Gastroesophageal sphincter (tissue), 4 donors: ENCODE measurements around the gene CDH23. TPM values are rescaled to one million over a fixed set of nuclear protein-coding genes. Genes with fewer than 3 reads are reported as not detected.

Experiments
- ATAC-seq: fragments of 150-250 bp; one replicate; pipeline ENCODE4 v1.9.1; 2016; ENCODE audit warnings: mild to moderate bottlenecking, moderate library complexity
- H3K27ac ChIP-seq, 4 donors: fragments of 200-600 bp; sonication (generic) in 3 of 4; 1 replicate in 3 of 4; 2 replicates in 1 of 4; pipeline ENCODE4 v1.5.1; 2016 to 2019
- H3K27me3 ChIP-seq: fragments of 200-600 bp; sonication (generic); one replicate; pipeline ENCODE4 v1.5.1; 2019
- H3K36me3 ChIP-seq, 2 donors: fragments of 200-600 bp; sonication (generic); one replicate each; pipeline ENCODE4 v1.5.1; 2019; ENCODE audit warnings: control low read depth in 1 of 2
- H3K4me1 ChIP-seq, 3 donors: fragments of 200-600 bp; sonication (generic); 1 replicate in 2 of 3; 2 replicates in 1 of 3; pipeline ENCODE4 v1.5.1; 2016 to 2019; ENCODE audit warnings: control low read depth in 2 of 3
- H3K4me3 ChIP-seq, 2 donors: fragments of 200-600 bp; sonication (generic); one replicate each; pipeline ENCODE4 v1.5.1; 2019; ENCODE audit warnings: mild to moderate bottlenecking in 1 of 2, moderate library complexity in 1 of 2
- H3K9me3 ChIP-seq, 3 donors: fragments of 200-600 bp; sonication (generic); one replicate each; pipeline ENCODE4 v1.5.1; 2017 to 2019; ENCODE audit warnings: control low read depth in 2 of 3
- EP300 ChIP-seq: sonication (generic); formaldehyde crosslinking; IDR thresholded peaks from one replicate; pipeline ENCODE4 v1.6.1; 2017; ENCODE audit warnings: antibody characterized with exemption, mild to moderate bottlenecking
- POLR2A ChIP-seq, 2 donors: fragments of 450-650 bp; IDR thresholded peaks; one replicate each; pipeline ENCODE4 v1.6.1; 2017; ENCODE audit warnings: antibody characterized with exemption in 2 of 2, mild to moderate bottlenecking in 2 of 2, moderate library complexity in 1 of 2
- POLR2AphosphoS5 ChIP-seq: sonication (generic); formaldehyde crosslinking; IDR thresholded peaks from one replicate; pipeline ENCODE4 v1.6.1; 2017; ENCODE audit warnings: antibody characterized with exemption
- WGBS, 2 donors: methylation state at CpG; one replicate each; pipeline ENCODE4 v1.1.5; 2018; ENCODE audit warnings: low coverage in 1 of 2; 5-methylcytosine and 5-hydroxymethylcytosine counted together
- total RNA-seq, 4 donors: library from RNA; depleted of rRNA; stranded (reverse); fragments of >200 nt; gene quantifications; one replicate each; pipeline ENCODE4 v1.1.0, GENCODE V29; 2016
- TF ChIP-seq, protein P1 (sequence below), 4 experiments: fragments of 200-600 bp in 2 of 4; fragments of 450-650 bp in 2 of 4; sonication (generic) in 1 of 4; IDR thresholded peaks; one replicate each; pipeline ENCODE4 v1.5.1; 2017 to 2019; ENCODE audit warnings: antibody characterized with exemption in 4 of 4, mild to moderate bottlenecking in 2 of 4, moderate library complexity in 2 of 4

Gene CDH23
- total RNA-seq, 4 donors from 2014 or later: 5.1 to 33.5 (median 16.2) TPM

DNA sequence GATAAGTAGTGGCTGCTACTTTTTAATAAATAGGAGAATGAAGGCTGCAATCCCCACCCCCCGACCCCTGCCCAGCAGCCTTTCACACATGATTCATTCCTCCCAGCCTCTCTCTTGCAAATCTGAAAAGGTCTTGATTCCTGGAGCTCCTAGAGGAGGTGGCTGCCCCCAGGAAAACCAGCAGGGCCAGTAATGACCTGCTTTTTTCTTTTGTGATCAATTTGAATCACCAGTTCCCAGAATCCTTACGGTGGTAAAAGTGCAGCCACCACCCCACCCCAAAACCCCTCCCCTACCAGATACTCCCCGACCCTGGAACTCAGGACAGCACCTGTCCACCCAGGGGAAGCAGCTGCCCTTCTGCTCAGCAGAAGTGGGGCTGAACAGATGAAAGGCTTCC, 213.9 kb downstream of the CDH23 start:
- Histone ChIP-seq H3K4me3 (no peak overlapping the region), H3K27me3 (no peaks in the 10 kb centered on the region), H3K36me3 (no peaks in the 10 kb centered on the region), H3K27ac (peak overlapping the region in 2 of 4 donors; percentile 4 to 7), H3K9me3 (no peaks in the 10 kb centered on the region), H3K4me1 (peaks cover 4 to 61% (median 30%) of the 10 kb centered on the region in 3 donors)
- no peak for ATAC-seq
- TF ChIP-seq, protein P1, sequence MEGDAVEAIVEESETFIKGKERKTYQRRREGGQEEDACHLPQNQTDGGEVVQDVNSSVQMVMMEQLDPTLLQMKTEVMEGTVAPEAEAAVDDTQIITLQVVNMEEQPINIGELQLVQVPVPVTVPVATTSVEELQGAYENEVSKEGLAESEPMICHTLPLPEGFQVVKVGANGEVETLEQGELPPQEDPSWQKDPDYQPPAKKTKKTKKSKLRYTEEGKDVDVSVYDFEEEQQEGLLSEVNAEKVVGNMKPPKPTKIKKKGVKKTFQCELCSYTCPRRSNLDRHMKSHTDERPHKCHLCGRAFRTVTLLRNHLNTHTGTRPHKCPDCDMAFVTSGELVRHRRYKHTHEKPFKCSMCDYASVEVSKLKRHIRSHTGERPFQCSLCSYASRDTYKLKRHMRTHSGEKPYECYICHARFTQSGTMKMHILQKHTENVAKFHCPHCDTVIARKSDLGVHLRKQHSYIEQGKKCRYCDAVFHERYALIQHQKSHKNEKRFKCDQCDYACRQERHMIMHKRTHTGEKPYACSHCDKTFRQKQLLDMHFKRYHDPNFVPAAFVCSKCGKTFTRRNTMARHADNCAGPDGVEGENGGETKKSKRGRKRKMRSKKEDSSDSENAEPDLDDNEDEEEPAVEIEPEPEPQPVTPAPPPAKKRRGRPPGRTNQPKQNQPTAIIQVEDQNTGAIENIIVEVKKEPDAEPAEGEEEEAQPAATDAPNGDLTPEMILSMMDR (IDR thresholded peaks at IDR 0.05): no peak
- TF ChIP-seq EP300: no peak
- 43% methylated on average over 1 of the region's 3 CpGs; no CpG with 5 or more reads in 1 of the 2 donors for WGBS, 2 donors

DNA sequence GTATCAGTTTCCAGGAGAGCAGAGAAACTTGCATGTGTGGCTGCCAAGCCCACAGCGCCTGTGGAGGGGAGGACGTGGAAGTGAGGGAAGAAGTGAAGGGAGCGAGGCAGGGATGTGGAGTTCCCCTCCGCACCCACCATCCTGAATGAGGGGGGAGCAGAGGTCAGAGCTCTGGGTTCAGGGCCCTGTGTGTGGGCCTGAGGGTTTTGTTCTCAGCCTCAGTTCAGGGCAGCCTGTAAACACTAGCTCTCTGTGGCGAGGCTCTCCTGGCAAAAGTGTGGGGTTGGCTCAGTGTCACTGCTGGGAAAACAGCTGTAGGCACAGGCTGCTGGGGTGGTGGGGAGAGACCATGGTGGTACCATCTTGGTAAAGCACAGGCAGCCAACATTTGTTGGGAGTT, 214.4 kb downstream of the CDH23 start:
- Histone ChIP-seq H3K27me3 (no peaks in the 10 kb centered on the region), H3K27ac (peak overlapping the region in 2 of 4 donors; percentile 4 to 7)

DNA sequence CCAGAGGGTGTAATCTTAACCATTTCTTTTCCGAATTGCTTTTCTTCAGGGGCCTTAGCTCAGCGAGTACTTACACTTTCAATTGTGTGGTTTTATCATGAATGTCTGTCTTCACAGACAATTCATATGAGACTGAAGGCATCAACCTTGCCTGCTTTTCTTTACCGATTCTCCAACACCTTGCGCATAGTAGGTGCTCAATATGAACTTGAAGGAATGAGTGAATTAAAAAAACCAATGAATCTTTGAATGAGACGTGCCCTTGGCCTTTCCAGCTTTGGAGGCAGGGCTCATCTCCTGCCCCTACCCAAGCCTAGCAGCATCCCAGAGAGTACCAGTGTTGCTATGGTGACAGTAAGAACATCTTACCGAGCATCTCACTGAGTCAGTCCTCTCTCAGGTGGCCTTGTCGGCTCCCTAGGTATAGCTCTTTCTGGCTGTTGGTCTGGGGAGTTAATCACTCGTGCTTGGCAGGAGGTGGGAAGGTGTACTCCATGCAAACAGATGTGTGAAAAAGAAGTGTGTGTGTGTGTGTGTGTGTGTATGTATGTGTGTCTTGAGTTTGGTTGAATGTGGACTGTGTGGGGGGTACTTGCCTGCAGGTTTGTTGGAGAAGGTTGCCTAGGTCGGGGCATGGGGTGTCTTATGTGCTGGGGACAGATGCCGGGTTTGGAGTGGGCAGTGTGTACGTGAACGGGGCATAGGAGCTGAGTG, 215.1 kb downstream of the CDH23 start:
- no peak for TF ChIP-seq POLR2A (IDR thresholded peaks at IDR 0.05)
- TF ChIP-seq EP300: no peak
- no peak for TF ChIP-seq POLR2AphosphoS5
- TF ChIP-seq, protein P1 (IDR thresholded peaks at IDR 0.05): no peak
- Histone ChIP-seq H3K4me1 (peaks cover 4 to 70% (median 30%) of the 10 kb centered on the region in 3 donors), H3K9me3 (no peaks in the 10 kb centered on the region), H3K4me3 (no peak overlapping the region), H3K27me3 (no peaks in the 10 kb centered on the region), H3K27ac (no peak overlapping the region), H3K36me3 (no peaks in the 10 kb centered on the region)
- WGBS, 2 donors: 78 to 81% methylated on average over 6 to 12 of the region's 12 CpGs
- no peak for ATAC-seq

More for the DNA sequence above, 214.4 kb downstream of the CDH23 start:
- Histone ChIP-seq H3K36me3 (no peaks in the 10 kb centered on the region), H3K4me1 (peaks cover 4 to 66% (median 30%) of the 10 kb centered on the region in 3 donors), H3K4me3 (no peak overlapping the region), H3K9me3 (no peaks in the 10 kb centered on the region)
- TF ChIP-seq POLR2AphosphoS5 (no peak), POLR2A (IDR thresholded peaks at IDR 0.05) (no peak), EP300 (no peak)
- TF ChIP-seq, protein P1 (IDR thresholded peaks at IDR 0.05): no peak
- ATAC-seq: no peak
- WGBS, 2 donors: 58% methylated on average over 2 of the region's 5 CpGs; no CpG with 5 or more reads in 1 of the 2 donors

DNA sequence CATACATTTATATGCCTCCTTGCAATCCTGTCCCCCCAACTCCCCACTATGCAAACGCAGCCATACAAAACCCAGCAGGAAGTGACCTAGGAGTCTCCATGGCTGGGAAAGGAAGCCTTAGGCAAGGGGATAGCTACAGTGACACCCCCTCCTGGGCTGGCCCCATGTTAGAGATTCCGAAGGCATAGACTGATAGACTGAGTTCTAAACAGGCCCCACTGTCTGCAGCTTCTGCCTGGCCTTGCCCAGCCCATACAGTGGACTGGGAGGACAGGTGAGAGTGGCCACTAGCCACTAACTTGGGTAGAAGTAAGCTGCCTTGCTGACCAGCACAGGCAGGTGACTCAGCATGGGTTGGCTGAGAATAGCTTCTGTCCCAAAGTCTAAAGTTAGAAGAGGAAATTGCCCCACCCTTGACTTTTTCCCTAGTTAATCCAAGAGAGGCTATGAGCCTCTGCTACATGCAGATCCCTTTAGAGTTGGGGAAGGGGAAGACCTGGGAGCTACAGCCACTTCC, 216.6 kb downstream of the CDH23 start:
- H3K27ac ChIP-seq: peak overlapping the region in 3 of 4 donors; percentile 74 to 83 (median 74)
- WGBS, 2 donors: 71 to 100% methylated on average over 1 of the region's 2 CpGs

More for the DNA sequence above, 216.6 kb downstream of the CDH23 start:
- Histone ChIP-seq H3K4me1 (peaks cover 4 to 70% (median 30%) of the 10 kb centered on the region in 3 donors), H3K36me3 (no peaks in the 10 kb centered on the region), H3K27me3 (no peaks in the 10 kb centered on the region), H3K4me3 (no peak overlapping the region), H3K9me3 (no peaks in the 10 kb centered on the region)
- TF ChIP-seq EP300 (no peak), POLR2AphosphoS5 (no peak), POLR2A (IDR thresholded peaks at IDR 0.05) (no peak)
- TF ChIP-seq, protein P1 (IDR thresholded peaks at IDR 0.05): no peak
- peak; percentile 82 for ATAC-seq
